Endothelial cell of umbilical vein (primary cell): ENCODE data around the gene UNC5A. TPM values are rescaled to one million over a fixed set of nuclear protein-coding genes. Genes with fewer than 3 reads are reported as not detected.

ENCODE experiments used
- BruUV-seq: library from RNA; stranded (reverse); fragments of 400-500 nt; replicated peaks from 2 replicates; lab custom pipeline; 2021; lab: Mats Ljungman, UMichigan
- CTCF ChIA-PET: fragments of 300-600, 350-600 bp; sonication (Branson Sonifier 250); formaldehyde crosslinking; loops from one replicate; lab custom pipeline; 2021; ENCODE audit warnings: antibody characterized with exemption, inconsistent platforms; lab: Charles Lee
- POLR2A ChIA-PET: fragments of 300-600, 350-600 bp; sonication (Branson Sonifier 250); formaldehyde crosslinking; loops from one replicate; lab custom pipeline; 2021; ENCODE audit warnings: antibody characterized with exemption, inconsistent platforms; lab: Charles Lee
- DNase-seq: peaks from one replicate; pipeline ENCODE4 v3.0.0-alpha.2; 2011; ENCODE audit warnings: low read depth, low spot score
- FAIRE-seq: peaks from 2 replicates; lab custom pipeline; 2011; peaks lifted over from hg19 to GRCh38; lab: Jason Lieb, UNC
- H2AFZ ChIP-seq: 2 replicates; pipeline ENCODE4 v1.6.0; 2012; ENCODE audit warnings: low read depth, low read length, control low read depth, inconsistent platforms
- H3K27ac ChIP-seq: 2 replicates; pipeline ENCODE4 v1.5.1; 2011; ENCODE audit warnings: low read depth, mild to moderate bottlenecking, control low read depth, low read length, moderate library complexity; ENCODE audit not compliant: insufficient read depth
- H3K27me3 ChIP-seq, 2 experiments: 2 replicates each; pipeline versions ENCODE4 v1.6.0 to v1.6.1; 2011; ENCODE audit warnings: low read length in 2 of 2, mixed read lengths in 1 of 2; ENCODE audit not compliant: control insufficient read depth in 2 of 2, insufficient read depth in 2 of 2
- H3K36me3 ChIP-seq, 2 experiments: 2 replicates in 1 of 2; 3 replicates in 1 of 2; pipeline ENCODE4 v1.5.1; 2011; ENCODE audit warnings: low read length in 2 of 2, mild to moderate bottlenecking in 1 of 2, moderate library complexity in 1 of 2; ENCODE audit not compliant: control insufficient read depth in 2 of 2, insufficient read depth in 2 of 2; ENCODE audit errors: extremely low read depth in 1 of 2
- H3K4me1 ChIP-seq: 3 replicates; pipeline ENCODE4 v1.5.1; 2011; ENCODE audit warnings: mild to moderate bottlenecking, low read length; ENCODE audit not compliant: control insufficient read depth, insufficient read depth; ENCODE audit errors: extremely low read depth
- H3K4me2 ChIP-seq: 2 replicates; pipeline ENCODE4 v1.6.1; 2011; ENCODE audit warnings: low read length, control low read depth, mixed read lengths; ENCODE audit not compliant: insufficient read depth
- H3K4me3 ChIP-seq, 3 experiments: fragments of 200-600 bp in 1 of 3; sonication (generic), shearing (Covaris generic) in 1 of 3; replicated peaks in 1 of 3; 2 replicates each; pipeline ENCODE4 v1.5.1; 2011 to 2016; ENCODE audit warnings: control low read depth in 3 of 3, low read length in 3 of 3, mild to moderate bottlenecking in 2 of 3, inconsistent platforms in 1 of 3, low read depth in 1 of 3, moderate library complexity in 1 of 3; ENCODE audit not compliant: insufficient read depth in 1 of 3
- H3K79me2 ChIP-seq: 2 replicates; pipeline ENCODE4 v1.6.0; 2012; ENCODE audit warnings: low read length, inconsistent platforms; ENCODE audit not compliant: control insufficient read depth, insufficient read depth
- H3K9ac ChIP-seq: replicated peaks from 2 replicates; pipeline ENCODE3; 2011; ENCODE audit warnings: low read length, control low read depth; ENCODE audit not compliant: insufficient read depth; ENCODE audit errors: extremely low read depth
- H3K9me1 ChIP-seq: replicated peaks from 3 replicates; pipeline ENCODE4 v1.6.0; 2011; ENCODE audit warnings: mild to moderate bottlenecking, low read length; ENCODE audit not compliant: control insufficient read depth, insufficient read depth; ENCODE audit errors: extremely low read depth
- H3K9me3 ChIP-seq: replicated peaks from 2 replicates; pipeline ENCODE4 v1.5.1; 2012; ENCODE audit warnings: low read length, inconsistent platforms; ENCODE audit not compliant: control insufficient read depth, insufficient read depth
- H4K20me1 ChIP-seq: replicated peaks from 2 replicates; pipeline ENCODE3; 2011; ENCODE audit warnings: mild to moderate bottlenecking, low read length; ENCODE audit not compliant: control insufficient read depth, insufficient read depth; ENCODE audit errors: extremely low read depth
- EZH2 ChIP-seq: IDR thresholded peaks from 2 replicates; pipeline ENCODE4 v1.6.1; 2012; ENCODE audit warnings: borderline replicate concordance, low read depth, mild to moderate bottlenecking, moderate library complexity, low read length, inconsistent platforms; ENCODE audit not compliant: severe bottlenecking
- FOS ChIP-seq: IDR thresholded peaks from 2 replicates; pipeline ENCODE4 v1.6.1; 2011; ENCODE audit warnings: mild to moderate bottlenecking, low read length, moderate library complexity, borderline replicate concordance; ENCODE audit not compliant: insufficient read depth
- GATA2 ChIP-seq: IDR thresholded peaks from 2 replicates; pipeline ENCODE4 v1.7.0; 2011; ENCODE audit warnings: low read depth, mild to moderate bottlenecking, moderate library complexity, mixed read lengths, low read length; ENCODE audit not compliant: insufficient read length, insufficient read depth
- JUN ChIP-seq: IDR thresholded peaks from 2 replicates; pipeline ENCODE4 v1.6.1; 2011; ENCODE audit warnings: borderline replicate concordance, low read depth; ENCODE audit not compliant: insufficient read length, insufficient read depth
- MAX ChIP-seq: IDR thresholded peaks from 2 replicates; pipeline ENCODE4 v1.6.1; 2011; ENCODE audit not compliant: insufficient read depth, insufficient read length
- MYC ChIP-seq: IDR thresholded peaks from one replicate; pipeline ENCODE4 v1.6.1; 2011; ENCODE audit warnings: mild to moderate bottlenecking, low read depth, low read length
- POLR2A ChIP-seq: IDR thresholded peaks from 2 replicates; pipeline ENCODE4 v1.6.1; 2012; ENCODE audit warnings: low read depth, mild to moderate bottlenecking, control low read depth, low read length
- POLR2AphosphoS5 ChIP-seq: IDR thresholded peaks from 2 replicates; pipeline ENCODE4 v1.6.1; 2012; ENCODE audit warnings: low read depth, mild to moderate bottlenecking, control low read depth, low read length, moderate library complexity; ENCODE audit not compliant: insufficient read depth
- dilution Hi-C: fragments of 300-500 bp; cut with MboI; formaldehyde crosslinking; loops from one replicate; pipeline ENCODE4 v1.15.0; 2019; ENCODE audit warnings: low sequenced_read_pairs; ENCODE audit not compliant: extremely low pct_ligation_motif_present
- intact Hi-C: fragments of 100-400 bp; cut with micrococcal nuclease; formaldehyde crosslinking; loops from one replicate; pipeline ENCODE4 v1.10.0; 2022
- polyA plus RNA-seq, 4 experiments: library from polyadenylated mRNA; depleted of rRNA in 3 of 4; stranded (reverse) in 3 of 4; unstranded in 1 of 4; fragments of >200 nt; gene quantifications; 2 replicates each; pipeline versions ENCODE4 v1.2.1 to v1.2.3, GENCODE V29; 2011 to 2012; ENCODE audit warnings: missing spikeins in 1 of 4
- total RNA-seq: library from RNA; stranded (reverse); gene quantifications from 2 replicates; pipeline ENCODE4 v1.2.3, GENCODE V29; 2021

The UNC5A gene
- total and polyA plus RNA-seq, 2 donors (not counting 3 experiments of a cell fraction or from before 2014, with no cell fraction given): 0.08 to 0.22 TPM

GRCh38 chr5:176874198-176874780 lies 63.9 kb downstream of the UNC5A start:
- ChIA-PET POLR2A (no interaction called here), CTCF (interaction anchor here (1.1 to 3.5 kb wide), 3 partner anchors 19 to 214 kb away, joined by 3 to 12 read pairs (median 3); no protein-coding TSS in a partner anchor)
- intact Hi-C loops (no loop called here), dilution Hi-C loops (no loop called here)
- no peak for FAIRE-seq
- no peak overlapping the region for H3K4me2 ChIP-seq
- H3K4me1 ChIP-seq: no peaks in the 10 kb centered on the region
- H3K9me3 ChIP-seq: no peaks in the 10 kb centered on the region
- no peak overlapping the region for H3K4me3 ChIP-seq
- H3K27me3 ChIP-seq: no peaks in the 10 kb centered on the region
- no peak for DNase-seq
- H3K27ac ChIP-seq: no peak overlapping the region
- no peak overlapping the region for H3K9ac ChIP-seq
- no peaks in the 10 kb centered on the region for H4K20me1 ChIP-seq
- H3K9me1 ChIP-seq: no peaks in the 10 kb centered on the region
- no peaks in the 10 kb centered on the region for H3K36me3 ChIP-seq
- TF ChIP-seq JUN (no peak), MYC (no peak), FOS (no peak), EZH2 (no peak), POLR2AphosphoS5 (no peak), GATA2 (no peak), MAX (no peak), POLR2A (no peak)
- BruUV-seq: no TSS peak
- H2AFZ ChIP-seq: no peak overlapping the region
- H3K79me2 ChIP-seq: no peaks in the 10 kb centered on the region
